DMS53 (cell line): Measurements from ENCODE around the gene DPP8.
A peak's percentile ranks its signal among the peaks of the same experiment; 100 is the strongest.
"Not testable (repeated sequence)": the region's sequence is repeated elsewhere in the genome, so short reads cannot be mapped to it uniquely, and the experiment has no call there.

Experiments
- DNase-seq: peaks from one replicate; lab custom pipeline; 2025; lab: John Stamatoyannopoulos, UW

DPP8 gene

GRCh38 chr15:65402961-65403360 lies 114.5 kb downstream of the DPP8 start:
- no peak for DNase-seq

DNA sequence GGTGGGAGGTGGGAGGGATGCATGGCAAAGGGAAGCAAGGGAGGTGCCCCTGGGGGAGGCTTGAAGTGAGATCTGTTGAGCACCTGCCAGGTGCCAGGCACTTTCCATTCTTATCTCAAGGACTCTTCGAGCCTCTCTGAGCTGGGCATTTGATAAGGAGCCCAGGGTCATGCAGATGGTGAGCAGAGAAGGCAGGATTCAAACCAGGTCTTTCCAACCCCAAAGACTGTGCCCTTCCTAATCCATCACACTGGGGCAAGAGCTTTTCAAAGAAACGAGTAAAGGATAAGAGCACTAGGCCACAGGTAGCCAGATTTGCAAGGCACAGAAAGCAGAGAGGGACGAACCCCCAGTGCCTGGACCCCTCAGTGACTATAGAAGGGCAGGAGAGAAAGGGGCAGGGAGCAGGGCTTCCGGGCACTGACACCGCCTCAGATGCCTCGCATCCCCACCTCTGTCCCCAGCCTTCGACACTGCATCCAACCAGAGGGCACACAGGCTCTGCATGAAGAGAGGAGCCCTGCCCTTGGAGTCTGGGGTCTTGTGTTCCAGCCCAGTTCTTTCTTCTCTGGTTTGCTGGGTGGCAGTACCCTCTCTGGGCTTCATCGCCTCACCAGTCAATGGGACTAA lies 115.8 kb downstream of the DPP8 start:
- DNase-seq = no peak

GRCh38 chr15:65400760-65401610 lies 116.5 kb downstream of the DPP8 start:
- peak; percentile 74 for DNase-seq

GRCh38 chr15:65399997-65400396 lies 117.5 kb downstream of the DPP8 start:
- no peak for DNase-seq

GRCh38 chr15:65399001-65399706 lies 118.3 kb downstream of the DPP8 start:
- no peak for DNase-seq

DNA sequence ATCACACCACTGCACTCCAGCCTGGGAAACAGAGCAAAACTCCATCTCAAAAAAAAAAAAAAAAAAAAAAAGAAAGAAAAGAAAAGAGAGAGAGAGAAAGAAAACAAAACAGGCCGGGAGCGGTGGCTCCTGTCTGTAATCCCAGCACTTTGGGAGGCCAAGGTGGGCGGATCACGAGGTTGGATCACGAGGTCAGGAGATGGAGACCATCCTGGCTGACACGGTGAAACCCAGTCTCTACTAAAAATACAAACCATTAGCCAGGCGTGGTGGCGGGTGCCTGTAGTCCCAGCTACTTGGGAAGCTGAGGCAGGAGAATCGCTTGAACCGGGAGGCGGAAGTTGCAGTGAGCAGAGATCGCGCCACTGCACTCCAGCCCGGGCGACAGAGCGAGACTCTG lies 119.0 kb downstream of the DPP8 start:
- not testable (repeated sequence) for DNase-seq

GRCh38 chr15:65396965-65397317 lies 120.5 kb downstream of the DPP8 start:
- DNase-seq = no peak

- DNase-seq = no peak
These were observed 121.1 kb downstream of the DPP8 start for GRCh38 chr15:65396283-65396964.

- DNase-seq = no peak
These were observed 121.8 kb downstream of the DPP8 start for GRCh38 chr15:65395567-65396202.

DNA sequence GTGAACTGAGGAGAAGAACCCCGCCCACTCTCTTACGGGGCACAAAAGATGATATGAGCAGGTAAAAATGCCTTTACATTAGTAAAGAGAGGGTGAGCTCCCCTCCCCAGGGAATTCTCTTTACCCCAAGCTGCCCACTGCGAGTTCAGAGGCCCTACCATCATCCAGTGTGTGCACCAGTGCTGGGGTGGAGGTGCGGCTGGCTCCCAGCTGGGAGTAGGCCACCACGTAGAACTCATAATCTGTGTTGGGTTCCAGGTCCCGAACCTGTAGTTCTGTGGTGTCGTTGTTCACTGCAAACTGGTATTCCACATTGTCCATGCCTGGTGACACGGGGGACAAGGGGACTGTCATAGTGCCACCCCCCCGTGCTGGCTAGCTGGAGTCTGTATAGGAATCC lies 122.6 kb downstream of the DPP8 start:
- no peak for DNase-seq

GRCh38 chr15:65394280-65394789 lies 123.2 kb downstream of the DPP8 start:
- DNase-seq = no peak

DNA sequence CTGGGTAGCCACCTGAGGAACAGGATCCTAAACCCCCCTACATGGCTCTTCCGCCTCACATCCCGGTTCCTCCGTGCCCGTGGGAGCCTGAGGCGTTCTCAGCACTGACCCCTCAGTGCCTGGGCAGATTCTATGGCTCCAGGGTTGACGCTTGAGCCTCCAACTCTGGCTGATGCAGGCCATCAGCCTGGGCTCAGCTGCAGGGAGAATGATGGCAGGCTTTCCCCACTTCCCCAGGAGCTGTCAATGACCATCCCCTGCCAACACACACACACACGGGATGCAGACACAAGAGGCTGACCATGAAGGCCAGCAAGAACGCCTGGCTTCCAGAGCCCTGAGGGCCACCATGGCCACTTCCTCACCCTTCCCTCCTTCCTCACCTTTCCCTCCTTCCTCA lies 123.9 kb downstream of the DPP8 start:
- no peak for DNase-seq

DNA sequence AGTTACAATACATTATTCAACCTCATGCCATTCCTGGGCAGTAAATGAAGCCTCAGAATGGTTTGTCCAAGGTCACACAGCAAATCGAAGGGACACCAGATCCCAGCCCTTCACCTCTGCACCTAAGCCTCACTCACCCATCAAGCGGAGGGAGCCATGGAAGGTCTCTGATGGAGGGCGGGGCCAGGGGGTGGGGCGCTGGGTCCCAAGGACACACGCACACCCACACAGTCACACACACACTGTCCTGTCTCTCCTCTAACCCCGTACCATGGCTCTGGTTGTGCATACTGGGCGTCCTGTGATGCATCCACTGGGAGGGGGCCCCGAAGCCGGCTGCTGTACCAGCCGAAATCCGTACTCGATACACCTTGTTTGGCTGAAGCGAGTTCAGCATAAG lies 124.4 kb downstream of the DPP8 start:
- DNase-seq = no peak
